Epithelial cell of esophagus (primary cell): ENCODE data around the gene MZF1.
A peak's percentile ranks its signal among the peaks of the same experiment; 100 is the strongest.
"Not testable (repeated sequence)": the region's sequence is repeated elsewhere in the genome, so short reads cannot be mapped to it uniquely, and the experiment has no call there.

Experiments
- DNase-seq: peaks from one replicate; pipeline ENCODE4 v3.0.0; 2010; ENCODE audit warnings: low read depth
- H3K4me3 ChIP-seq: 2 replicates; pipeline ENCODE4 v1.5.1; 2011; ENCODE audit warnings: mild to moderate bottlenecking, low read length, control low read depth
- TF ChIP-seq, protein P1 (sequence below): IDR thresholded peaks from 2 replicates; pipeline ENCODE4 v1.5.1; 2011; ENCODE audit warnings: low read depth, mild to moderate bottlenecking, low read length, control low read depth, inconsistent platforms; ENCODE audit not compliant: insufficient read depth; ENCODE audit errors: missing control alignments

Gene MZF1

DNA sequence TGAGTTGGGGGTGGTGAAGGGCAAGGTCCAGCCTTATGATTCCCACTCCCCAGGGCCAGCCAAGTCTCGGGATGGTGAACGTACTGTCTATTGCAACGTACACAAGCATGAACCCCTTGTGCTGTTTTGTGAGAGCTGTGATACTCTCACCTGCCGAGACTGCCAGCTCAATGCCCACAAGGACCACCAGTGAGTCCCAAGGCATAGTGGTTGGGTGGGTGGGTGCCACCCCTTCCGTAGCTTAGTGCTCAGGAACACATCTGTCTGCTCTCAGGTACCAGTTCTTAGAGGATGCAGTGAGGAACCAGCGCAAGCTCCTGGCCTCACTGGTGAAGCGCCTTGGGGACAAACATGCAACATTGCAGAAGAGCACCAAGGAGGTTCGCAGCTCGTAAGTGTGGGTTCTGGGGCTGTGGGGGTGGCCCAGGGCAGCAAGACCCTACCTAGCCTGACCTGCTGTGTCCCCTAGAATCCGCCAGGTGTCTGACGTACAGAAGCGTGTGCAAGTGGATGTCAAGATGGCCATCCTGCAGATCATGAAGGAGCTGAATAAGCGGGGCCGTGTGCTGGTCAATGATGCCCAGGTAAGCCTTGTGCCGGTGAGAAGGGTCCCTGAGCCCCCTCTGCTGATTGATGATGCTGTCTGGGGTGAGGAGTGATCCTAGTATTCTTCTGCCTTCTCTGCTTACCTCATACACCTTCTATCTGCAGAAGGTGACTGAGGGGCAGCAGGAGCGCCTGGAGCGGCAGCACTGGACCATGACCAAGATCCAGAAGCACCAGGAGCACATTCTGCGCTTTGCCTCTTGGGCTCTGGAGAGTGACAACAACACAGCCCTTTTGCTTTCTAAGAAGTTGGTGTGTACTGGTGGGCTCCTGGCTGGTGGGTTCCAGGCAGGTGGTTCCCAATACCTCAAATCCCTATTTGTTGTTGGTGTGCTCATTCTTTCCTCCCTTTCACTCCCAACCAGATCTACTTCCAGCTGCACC, 25.5 kb downstream of the MZF1 start:
- no peak for DNase-seq
- no peak overlapping the region for H3K4me3 ChIP-seq
- TF ChIP-seq, protein P1, sequence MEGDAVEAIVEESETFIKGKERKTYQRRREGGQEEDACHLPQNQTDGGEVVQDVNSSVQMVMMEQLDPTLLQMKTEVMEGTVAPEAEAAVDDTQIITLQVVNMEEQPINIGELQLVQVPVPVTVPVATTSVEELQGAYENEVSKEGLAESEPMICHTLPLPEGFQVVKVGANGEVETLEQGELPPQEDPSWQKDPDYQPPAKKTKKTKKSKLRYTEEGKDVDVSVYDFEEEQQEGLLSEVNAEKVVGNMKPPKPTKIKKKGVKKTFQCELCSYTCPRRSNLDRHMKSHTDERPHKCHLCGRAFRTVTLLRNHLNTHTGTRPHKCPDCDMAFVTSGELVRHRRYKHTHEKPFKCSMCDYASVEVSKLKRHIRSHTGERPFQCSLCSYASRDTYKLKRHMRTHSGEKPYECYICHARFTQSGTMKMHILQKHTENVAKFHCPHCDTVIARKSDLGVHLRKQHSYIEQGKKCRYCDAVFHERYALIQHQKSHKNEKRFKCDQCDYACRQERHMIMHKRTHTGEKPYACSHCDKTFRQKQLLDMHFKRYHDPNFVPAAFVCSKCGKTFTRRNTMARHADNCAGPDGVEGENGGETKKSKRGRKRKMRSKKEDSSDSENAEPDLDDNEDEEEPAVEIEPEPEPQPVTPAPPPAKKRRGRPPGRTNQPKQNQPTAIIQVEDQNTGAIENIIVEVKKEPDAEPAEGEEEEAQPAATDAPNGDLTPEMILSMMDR: no peak

DNA sequence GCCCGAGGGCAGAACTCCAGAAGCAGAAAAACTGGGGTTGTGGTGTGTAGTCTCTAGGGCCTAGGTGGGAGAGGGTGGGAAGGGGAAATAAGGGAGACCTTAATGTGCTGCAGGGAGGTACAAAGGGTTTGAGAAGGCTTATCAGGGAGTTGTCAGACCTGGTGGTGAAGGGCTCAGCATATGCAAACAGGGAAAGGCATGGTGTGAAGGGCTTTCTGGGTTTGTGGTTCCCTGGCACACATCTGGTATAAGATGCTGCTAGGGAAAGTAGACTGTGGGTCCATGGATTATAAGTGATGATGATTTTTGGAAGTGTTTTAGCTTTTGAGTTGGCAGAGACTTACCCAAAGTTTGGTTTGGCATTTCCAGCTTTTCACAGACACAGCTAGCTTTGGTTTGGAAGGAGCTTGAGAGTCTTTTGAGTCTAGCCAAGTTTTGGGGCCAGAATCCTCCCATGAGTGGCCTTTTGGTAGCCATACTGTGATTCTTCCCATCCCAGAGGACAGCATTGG, 27.1 kb downstream of the MZF1 start:
- H3K4me3 ChIP-seq: peak overlapping the region; percentile 80
- no peak for DNase-seq
- TF ChIP-seq, protein P1: no peak

DNA sequence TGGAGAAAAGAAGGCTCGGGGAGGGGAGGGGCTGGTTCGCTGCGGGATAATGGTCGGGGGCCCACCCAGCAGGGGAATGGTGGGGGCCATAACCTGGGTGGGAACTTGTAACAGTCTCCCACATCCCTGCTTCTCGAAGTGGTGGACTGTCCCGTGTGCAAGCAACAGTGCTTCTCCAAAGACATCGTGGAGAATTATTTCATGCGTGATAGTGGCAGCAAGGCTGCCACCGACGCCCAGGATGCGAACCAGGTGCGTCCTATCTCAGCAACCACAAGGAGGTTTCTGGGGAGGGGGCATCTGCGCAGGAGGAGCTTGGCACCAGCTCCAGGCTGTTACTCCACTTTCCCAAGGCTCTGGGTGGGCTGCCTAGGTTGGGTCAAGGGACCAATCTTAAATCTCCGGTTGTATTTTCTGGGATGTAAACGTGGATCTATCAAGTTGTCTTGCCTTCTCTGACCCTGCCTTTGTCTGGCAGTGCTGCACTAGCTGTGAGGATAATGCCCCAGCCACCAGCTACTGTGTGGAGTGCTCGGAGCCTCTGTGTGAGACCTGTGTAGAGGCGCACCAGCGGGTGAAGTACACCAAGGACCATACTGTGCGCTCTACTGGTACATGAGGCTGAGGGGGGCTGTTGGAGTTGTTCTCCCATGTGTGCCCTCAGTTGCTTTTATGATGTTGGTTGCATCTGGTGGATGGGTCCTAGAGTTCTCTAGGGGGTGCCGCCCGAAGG, 27.7 kb downstream of the MZF1 start:
- TF ChIP-seq, protein P1: no peak
- peak overlapping the region; percentile 80 for H3K4me3 ChIP-seq
- DNase-seq: no peak

DNA sequence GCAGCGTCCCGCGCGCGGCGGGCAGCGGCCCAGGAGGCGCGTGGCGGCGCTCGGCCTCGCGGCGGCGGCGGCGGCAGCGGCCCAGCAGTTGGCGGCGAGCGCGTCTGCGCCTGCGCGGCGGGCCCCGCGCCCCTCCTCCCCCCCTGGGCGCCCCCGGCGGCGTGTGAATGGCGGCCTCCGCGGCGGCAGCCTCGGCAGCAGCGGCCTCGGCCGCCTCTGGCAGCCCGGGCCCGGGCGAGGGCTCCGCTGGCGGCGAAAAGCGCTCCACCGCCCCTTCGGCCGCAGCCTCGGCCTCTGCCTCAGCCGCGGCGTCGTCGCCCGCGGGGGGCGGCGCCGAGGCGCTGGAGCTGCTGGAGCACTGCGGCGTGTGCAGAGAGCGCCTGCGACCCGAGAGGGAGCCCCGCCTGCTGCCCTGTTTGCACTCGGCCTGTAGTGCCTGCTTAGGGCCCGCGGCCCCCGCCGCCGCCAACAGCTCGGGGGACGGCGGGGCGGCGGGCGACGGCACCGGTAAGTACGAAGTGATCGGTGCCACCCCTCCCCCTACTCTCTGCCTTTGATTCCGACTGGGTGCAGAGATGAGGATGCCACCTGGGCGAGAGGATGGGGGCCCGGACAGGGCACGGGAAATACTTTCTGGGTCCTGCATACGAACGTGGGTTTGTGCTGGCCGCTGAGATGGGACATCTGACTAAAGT, 28.4 kb downstream of the MZF1 start:
- peak overlapping the region; percentile 80 for H3K4me3 ChIP-seq
- DNase-seq: peak; percentile 51
- TF ChIP-seq, protein P1: no peak

DNA sequence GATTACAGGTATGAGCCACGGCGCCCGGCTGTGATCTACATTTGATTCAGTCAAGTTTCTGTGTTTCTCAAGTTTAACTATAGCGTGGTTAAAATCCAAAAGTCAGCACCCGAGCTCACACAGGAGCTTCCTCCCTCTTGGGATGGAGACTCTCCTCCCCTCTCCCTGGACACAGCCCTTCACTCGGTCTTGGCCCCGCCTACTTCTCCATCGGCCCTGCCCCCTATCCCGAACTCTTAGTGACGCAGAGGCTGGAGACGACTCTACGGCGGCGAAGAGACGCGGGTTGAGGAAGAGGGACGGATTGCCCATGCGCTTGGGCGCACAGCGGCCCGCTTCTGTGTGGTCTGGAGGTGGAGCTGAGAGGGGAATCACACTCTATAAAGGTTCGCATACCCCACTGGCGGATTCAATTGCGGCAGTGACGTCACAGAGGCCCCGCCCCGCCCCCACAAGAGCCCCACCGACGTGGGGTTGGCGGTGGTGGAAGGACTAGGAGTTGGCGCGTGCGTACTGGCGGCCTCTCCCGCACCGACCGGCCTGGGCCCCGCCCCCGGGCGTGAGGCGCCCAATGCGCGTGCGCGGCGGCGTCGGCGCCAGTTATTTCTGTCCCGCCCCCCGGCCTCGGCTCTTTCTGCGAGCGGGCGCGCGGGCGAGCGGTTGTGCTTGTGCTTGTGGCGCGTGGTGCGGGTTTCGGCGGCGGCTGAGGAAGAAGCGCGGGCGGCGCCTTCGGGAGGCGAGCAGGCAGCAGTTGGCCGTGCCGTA, 29.1 kb downstream of the MZF1 start, which contains the start of gene TRIM28:
TSS of gene TRIM28 (plus strand) at position 239 of the 765 bp plus-strand sequence. CDS start 694 bp downstream, outside the sequence.
- TF ChIP-seq, protein P1: no peak
- peak; percentile 98 for DNase-seq
- H3K4me3 ChIP-seq: peak within 1 kb of the TSS; percentile 80

DNA sequence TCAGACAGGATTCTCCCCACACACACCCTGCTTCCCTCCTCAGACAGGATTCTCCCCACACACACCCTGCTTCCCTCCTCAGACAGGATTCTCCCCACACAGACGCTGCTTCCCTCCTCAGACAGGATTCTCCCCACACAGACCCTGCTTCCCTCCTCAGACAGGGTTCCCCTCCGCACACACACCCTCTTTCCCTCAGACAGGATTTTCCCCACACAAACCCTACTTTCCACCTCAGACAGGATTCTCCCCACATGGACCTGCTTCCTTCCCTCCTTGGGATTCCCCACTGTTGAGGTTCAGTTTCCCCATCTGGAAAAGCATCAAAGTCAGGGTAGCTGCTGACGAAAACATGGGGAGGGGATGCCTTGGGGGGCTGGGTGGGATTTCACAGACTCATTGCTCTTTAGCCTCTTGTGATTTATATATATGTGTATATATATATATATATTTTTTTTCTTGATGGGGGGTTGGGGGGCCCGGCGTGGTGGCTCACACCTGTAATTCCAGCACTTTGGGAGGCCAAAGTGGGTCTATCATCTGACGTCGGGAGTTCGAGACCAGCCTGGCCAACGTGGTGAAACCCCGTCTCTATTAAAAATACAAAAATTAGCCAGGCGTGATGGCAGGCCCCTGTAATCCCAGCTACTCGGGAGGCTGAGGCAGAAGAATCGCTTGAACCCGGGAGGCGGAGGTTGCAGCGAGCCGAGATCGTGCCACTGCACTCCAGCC, 30.3 kb downstream of the MZF1 start:
- not testable (repeated sequence) for H3K4me3 ChIP-seq, DNase-seq

DNA sequence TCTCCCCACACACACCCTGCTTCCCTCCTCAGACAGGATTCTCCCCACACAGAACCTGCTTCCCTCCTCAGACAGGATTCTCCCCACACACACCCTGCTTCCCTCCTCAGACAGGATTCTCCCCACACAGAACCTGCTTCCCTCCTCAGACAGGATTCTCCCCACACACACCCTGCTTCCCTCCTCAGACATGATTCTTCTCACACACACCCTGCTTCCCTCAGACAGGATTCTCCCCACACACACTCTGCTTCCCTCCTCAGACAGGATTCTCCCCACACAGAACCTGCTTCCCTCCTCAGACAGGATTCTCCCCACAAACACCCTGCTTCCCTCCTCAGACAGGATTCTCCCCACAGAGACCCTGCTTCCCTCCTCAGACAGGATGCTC, 34.0 kb downstream of the MZF1 start:
- H3K4me3 ChIP-seq, DNase-seq: not testable (repeated sequence)
